Suprapubic skin (tissue), 3 donors: ENCODE results near the gene EVL.

Experiments used
- CTCF ChIP-seq, 2 donors: fragments of 200-600 bp in 1 of 2; fragments of 450-650 bp in 1 of 2; sonication (generic) in 1 of 2; IDR thresholded peaks; one replicate each; pipeline ENCODE4 v1.5.1; 2016 to 2019; ENCODE audit warnings: antibody characterized with exemption in 2 of 2, mild to moderate bottlenecking in 1 of 2, moderate library complexity in 1 of 2
- EP300 ChIP-seq: sonication (generic); formaldehyde crosslinking; IDR thresholded peaks from one replicate; pipeline ENCODE4 v1.6.1; 2017; ENCODE audit warnings: antibody characterized with exemption
- POLR2A ChIP-seq, 2 donors: fragments of 450-650 bp; IDR thresholded peaks; one replicate each; pipeline ENCODE4 v1.6.1; 2017; ENCODE audit warnings: antibody characterized with exemption in 2 of 2, mild to moderate bottlenecking in 2 of 2, moderate library complexity in 2 of 2

DNA sequence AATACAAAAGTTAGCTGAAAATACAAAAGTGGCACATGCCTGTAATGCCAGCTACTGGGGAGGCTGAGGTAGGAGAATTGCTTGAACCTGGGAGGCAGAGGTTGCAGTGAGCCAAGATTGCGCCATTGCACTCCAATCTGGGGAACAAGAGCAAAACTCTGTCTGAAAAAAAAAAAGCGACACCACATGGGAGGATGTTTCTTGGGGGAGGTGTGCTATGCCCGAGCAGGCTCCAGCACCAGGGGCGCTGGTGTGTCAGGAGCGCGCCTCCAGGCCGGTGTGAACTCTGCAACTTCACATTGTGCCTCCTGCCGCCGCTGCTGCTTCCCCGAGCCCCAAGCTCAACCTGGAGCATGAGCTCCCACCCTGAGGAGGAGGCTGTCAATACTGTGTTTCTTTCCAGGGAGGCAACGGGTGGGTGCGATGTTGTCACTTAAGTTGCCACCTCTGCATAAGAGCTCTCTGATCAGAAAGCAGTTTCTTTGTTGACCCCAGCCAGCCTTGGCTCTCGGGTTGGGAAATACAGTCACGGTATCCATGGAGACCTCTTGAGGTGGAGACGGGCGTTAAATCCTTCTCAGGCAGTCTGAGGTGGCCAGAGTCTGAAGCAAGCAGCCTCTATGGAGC lies 75.3 kb downstream of the EVL start:
- no peak for TF ChIP-seq CTCF (IDR thresholded peaks at IDR 0.05)
- no peak for TF ChIP-seq POLR2A (IDR thresholded peaks at IDR 0.05)
- TF ChIP-seq EP300 = no peak
